Duodenal mucosa (tissue), 2 donors: ENCODE measurements around the gene SLC35F6.
"Not testable (repeated sequence)": the region's sequence is repeated elsewhere in the genome, so short reads cannot be mapped to it uniquely, and the experiment has no call there.

Source experiments
- H3K27ac ChIP-seq: one replicate; pipeline ENCODE4 v1.7.0; 2013; ENCODE audit warnings: low read depth, low read length
- H3K27me3 ChIP-seq, 2 donors: one replicate each; pipeline ENCODE4 v1.7.0; 2013; ENCODE audit warnings: low read length in 2 of 2, control low read depth in 1 of 2; ENCODE audit not compliant: insufficient read depth in 2 of 2, control insufficient read depth in 1 of 2
- H3K36me3 ChIP-seq, 2 donors: one replicate each; pipeline ENCODE4 v1.7.0; 2013; ENCODE audit warnings: low read length in 2 of 2, control low read depth in 1 of 2; ENCODE audit not compliant: insufficient read depth in 2 of 2, control insufficient read depth in 1 of 2
- H3K4me1 ChIP-seq, 2 donors: one replicate each; pipeline ENCODE4 v1.7.0; 2013; ENCODE audit warnings: low read length in 2 of 2, control low read depth in 1 of 2; ENCODE audit not compliant: insufficient read depth in 2 of 2, control insufficient read depth in 1 of 2
- H3K4me3 ChIP-seq, 2 donors: one replicate each; pipeline ENCODE4 v1.7.0; 2013; ENCODE audit warnings: low read length in 2 of 2, low read depth in 1 of 2
- H3K9ac ChIP-seq, 2 donors: one replicate each; pipeline ENCODE4 v1.7.0; 2013; ENCODE audit warnings: low read length in 2 of 2, low read depth in 1 of 2
- H3K9me3 ChIP-seq, 2 donors: one replicate each; pipeline ENCODE4 v1.7.0; 2013; ENCODE audit warnings: low read length in 2 of 2, control low read depth in 1 of 2; ENCODE audit not compliant: control insufficient read depth in 1 of 2

The SLC35F6 gene

DNA sequence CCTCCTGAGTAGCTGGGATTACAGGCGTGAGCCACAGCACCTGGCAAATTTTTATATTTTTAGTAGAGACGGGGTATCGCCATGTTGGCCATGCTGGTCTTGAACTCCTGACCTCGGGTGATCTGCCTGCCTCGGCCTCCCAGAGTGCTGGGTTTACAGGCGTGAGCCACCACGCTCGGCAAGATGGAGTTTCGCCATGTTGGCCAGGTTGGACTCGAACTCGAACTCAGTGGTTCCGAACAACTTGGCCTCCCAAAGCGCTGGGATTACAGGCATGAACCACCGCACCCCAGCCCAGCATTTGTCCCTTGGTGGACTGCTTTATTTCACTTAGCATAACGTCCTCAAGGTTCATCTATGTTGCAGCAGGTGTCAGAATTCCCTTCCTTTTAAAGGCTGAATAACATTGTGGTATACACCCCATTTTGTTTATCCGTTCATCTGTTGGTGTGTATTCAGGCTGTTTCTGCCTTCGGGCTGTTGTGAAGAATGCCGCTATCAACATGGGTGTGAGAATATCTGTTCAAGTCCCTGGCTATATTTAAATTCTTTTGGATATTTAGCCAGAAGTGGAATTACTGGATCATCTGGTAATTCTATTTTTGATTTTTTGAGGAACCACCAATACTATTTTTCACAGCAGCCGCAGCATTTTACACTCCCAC is 20.6 kb downstream of the SLC35F6 start:
- Histone ChIP-seq H3K27ac (no peak overlapping the region), H3K27me3 (no peaks in the 10 kb centered on the region), H3K9me3 (no peaks in the 10 kb centered on the region), H3K4me3 (no peak overlapping the region), H3K36me3 (peaks cover 7 to 12% of the 10 kb centered on the region in 2 donors), H3K4me1 (peaks cover 4 to 15% of the 10 kb centered on the region in 2 donors), H3K9ac (no peak overlapping the region)

DNA sequence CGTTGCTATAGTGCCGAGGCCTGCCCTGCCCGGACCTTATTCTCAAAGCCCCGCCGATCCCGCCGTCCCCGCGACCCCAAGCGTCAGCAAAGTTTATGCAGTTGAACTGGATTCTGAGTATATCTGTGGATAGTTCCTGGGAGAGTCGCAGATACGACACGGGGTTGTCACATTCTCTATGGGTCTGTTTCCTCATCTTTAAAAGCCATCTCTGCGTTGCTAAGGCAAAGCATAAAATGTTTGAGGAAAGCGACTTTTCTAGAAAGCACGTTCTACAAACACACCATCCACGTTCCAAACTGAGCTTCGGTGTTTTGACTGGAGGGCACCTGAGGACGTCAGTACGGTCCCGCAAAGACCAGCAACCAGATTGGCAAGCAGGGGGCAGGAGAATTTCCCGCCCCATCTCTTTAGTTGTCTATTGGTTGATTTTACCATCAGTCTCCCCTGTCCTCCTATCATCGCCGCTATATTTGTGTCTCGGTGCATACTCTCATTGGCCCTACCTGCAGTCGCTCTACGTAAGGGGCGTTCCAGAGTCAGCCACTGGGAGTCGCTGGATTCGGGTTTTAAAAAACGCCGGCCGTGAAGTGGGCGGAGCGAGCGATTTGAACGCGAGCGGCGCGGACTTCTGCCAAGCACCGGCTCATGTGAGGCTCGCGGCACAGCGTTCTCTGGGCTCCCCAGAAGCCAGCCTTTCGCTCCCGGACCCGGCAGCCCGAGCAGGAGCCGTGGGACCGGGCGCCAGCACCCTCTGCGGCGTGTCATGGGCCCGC is 21.5 kb downstream of the SLC35F6 start, which contains the start of gene CENPA:
TSS of gene CENPA (plus strand) at position 626 of the 776 bp plus-strand sequence. CDS start at position 767, 141 bp downstream.
- Histone ChIP-seq H3K4me1 (peaks cover 4 to 15% of the 10 kb centered on the region in 2 donors), H3K9me3 (no peaks in the 10 kb centered on the region), H3K27me3 (no peaks in the 10 kb centered on the region), H3K4me3 (peak within 1 kb of the TSS; percentile 70 to 80), H3K36me3 (peaks cover 2% of the 10 kb centered on the region in 2 donors), H3K27ac (no peak within 1 kb of the TSS), H3K9ac (peak within 1 kb of the TSS; percentile 44 to 69)

DNA sequence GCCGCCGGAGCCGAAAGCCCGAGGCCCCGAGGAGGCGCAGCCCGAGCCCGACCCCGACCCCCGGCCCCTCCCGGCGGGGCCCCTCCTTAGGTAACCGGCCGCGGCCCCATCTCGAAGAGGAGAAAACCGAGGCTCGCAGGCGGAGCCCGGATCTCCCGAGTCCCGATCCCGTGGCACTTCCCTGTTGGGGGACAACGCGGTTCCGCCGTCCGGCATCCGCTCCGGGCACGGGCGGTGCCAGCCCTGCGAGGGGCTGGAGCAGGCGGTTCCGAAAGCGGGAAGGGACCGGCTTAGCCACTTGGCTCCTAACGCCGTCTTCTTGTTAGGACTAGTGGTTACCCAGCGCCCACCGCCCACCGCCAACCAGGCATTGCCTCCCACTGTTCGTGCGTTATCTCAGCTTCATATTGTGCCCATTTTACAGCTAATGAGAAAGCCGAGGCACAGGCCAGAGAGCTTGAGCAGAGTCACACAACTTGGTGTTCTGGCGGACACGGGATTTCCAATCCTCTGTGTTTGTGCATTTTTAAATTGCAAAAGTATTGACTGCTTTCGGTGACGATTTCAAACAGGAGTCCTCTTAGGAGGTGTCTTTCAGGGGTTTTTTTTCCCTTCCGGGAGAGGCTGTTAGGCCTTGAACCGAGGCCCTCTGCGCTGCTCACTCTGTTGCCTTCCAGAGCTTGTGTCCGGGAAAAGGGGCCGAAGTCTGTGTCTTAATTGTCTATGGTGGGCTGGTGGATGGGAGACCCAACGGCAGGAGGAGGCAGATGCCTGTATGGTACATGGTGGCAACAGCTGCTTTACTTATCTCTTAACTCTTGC is 22.3 kb downstream of the SLC35F6 start:
- Histone ChIP-seq H3K4me3 (peak overlapping the region; percentile 65 to 79), H3K27me3 (no peaks in the 10 kb centered on the region), H3K9ac (peak overlapping the region; percentile 35 to 40), H3K4me1 (peaks cover 4 to 15% of the 10 kb centered on the region in 2 donors), H3K9me3 (no peaks in the 10 kb centered on the region), H3K36me3 (no peaks in the 10 kb centered on the region), H3K27ac (no peak overlapping the region)

DNA sequence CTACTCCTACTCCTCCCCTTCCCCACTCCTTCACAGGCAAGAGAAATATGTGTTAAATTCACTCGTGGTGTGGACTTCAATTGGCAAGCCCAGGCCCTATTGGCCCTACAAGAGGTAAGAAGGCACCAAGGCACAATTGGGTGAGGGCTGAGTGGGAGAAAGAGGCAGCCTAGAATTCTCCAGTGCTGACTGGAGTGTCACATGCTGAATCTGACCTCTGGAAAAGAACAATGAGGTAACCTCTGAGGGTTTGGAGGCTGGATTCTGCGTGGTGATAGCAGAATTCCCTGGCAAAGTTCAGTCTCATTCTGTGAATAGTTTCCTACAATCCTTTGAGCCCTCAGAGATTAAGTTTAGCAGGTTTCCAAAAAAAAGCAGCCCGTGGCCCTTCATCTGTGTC is 28.6 kb downstream of the SLC35F6 start:
- no peaks in the 10 kb centered on the region for H3K27me3 ChIP-seq
- no peak overlapping the region for H3K9ac ChIP-seq
- H3K9me3 ChIP-seq, result no peaks in the 10 kb centered on the region
- H3K4me1 ChIP-seq, result no peaks in the 10 kb centered on the region
- peaks cover 0 to 4% of the 10 kb centered on the region in 2 donors for H3K36me3 ChIP-seq
- no peak overlapping the region for H3K27ac ChIP-seq
- no peak overlapping the region for H3K4me3 ChIP-seq

DNA sequence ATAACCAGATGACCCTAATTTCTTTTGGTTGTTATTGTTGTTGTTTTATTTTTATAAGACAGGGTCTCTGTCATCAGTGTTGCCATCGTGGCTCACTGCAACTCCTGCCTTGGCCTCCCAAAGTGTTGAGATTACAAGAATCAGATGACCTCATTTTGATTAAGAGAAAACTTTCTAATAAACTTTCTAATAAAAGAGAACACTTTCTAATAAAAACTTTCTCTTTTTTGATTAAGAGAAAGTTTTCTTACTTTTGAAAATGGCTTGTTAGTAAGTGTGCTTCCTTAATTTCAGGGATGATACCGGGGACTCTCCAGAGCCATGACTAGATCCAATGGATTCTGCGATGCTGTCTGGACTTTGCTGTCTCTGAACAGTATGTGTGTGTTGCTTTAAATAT is 29.4 kb downstream of the SLC35F6 start:
- Histone ChIP-seq H3K27me3 (no peaks in the 10 kb centered on the region), H3K4me3 (no peak overlapping the region), H3K36me3 (peaks cover 0 to 4% of the 10 kb centered on the region in 2 donors), H3K4me1 (no peaks in the 10 kb centered on the region), H3K9ac (no peak overlapping the region), H3K27ac (no peak overlapping the region), H3K9me3 (no peaks in the 10 kb centered on the region)

DNA sequence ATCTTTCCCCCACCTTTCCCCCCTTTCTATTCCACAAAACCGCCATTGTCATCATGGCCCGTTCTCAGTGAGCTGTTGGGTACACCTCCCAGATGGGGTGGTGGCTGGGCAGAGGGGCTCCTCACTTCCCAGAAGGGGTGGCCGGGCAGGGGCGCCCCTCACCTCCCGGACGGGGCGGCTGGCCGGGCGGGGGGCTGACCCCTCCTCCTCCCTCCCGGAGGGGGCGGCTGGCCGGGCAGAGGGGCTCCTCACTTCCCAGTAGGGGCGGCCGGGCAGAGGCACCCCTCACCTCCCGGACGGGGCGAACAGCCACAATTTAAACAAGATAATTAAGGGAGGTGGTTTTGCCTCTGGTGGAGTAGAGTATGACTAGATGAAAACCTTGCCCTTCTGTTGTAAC is 31.1 kb downstream of the SLC35F6 start:
- not testable (repeated sequence) for H3K27me3 ChIP-seq, H3K4me3 ChIP-seq, H3K9me3 ChIP-seq, H3K27ac ChIP-seq, H3K36me3 ChIP-seq, H3K4me1 ChIP-seq, H3K9ac ChIP-seq

DNA sequence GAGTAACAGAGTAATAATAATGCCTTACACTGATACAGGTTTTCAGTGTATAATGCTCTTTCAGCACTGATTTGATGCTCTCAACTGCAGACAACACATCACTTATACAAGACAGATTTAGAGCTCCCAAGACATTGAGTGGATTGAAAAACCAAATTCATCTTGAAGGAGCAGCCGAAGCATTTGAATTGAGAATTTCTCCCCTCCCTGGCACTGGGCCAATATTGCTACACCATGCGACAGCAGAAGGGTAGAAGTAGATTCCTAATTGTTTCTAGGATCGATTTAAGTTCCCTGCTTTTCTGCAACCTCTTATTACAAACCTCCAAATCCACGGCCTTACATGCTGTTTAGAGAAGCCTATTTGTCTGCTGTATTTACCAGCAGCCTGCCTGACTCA is 37.2 kb downstream of the SLC35F6 start:
- Histone ChIP-seq H3K27ac (no peak overlapping the region), H3K4me1 (no peaks in the 10 kb centered on the region), H3K27me3 (no peaks in the 10 kb centered on the region), H3K4me3 (no peak overlapping the region), H3K9ac (no peak overlapping the region), H3K9me3 (no peaks in the 10 kb centered on the region), H3K36me3 (no peaks in the 10 kb centered on the region)

DNA sequence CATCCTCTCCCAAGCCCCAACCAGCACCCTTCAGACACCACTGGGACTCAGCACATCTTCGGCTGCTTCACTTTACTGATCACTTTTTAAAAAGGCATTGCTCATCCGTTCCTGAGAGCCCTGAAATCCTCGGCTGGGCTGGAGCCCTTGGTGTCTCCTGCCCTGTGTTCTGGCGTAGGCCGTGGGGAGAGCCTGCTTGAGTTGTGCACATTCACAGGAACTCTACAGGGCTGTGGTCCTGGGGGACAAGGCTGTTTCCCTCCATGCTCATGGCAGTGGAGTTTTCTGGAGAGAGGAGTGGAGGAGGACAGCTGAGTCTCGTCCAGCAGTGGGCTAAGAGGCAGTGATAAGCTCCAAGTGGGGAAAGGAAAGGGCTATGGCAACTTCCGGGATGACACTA is 37.7 kb downstream of the SLC35F6 start:
- H3K4me3 ChIP-seq, result no peak overlapping the region

DNA sequence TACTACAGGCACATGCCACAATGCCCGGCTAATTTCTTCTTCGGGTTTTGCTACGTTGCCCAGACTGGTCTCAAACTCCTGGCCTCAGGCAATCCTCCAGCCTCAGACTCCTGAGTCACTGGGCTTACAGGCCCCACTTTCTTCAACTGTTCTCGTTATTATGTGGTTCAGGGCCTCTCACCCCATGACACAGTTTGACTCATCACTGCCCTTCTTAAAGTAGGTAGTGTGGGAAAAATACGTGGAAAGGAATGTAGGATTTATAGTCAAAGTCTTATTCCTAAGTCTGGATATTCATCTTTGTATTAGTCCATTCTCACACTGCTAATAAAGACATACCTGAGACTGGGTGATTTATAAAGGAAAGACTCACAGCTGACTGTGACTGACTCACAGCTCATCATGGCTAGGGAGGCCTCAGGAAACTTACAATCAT is 41.2 kb downstream of the SLC35F6 start:
- no peaks in the 10 kb centered on the region for H3K36me3 ChIP-seq
- H3K27me3 ChIP-seq, result no peaks in the 10 kb centered on the region
- no peak overlapping the region for H3K27ac ChIP-seq
- no peaks in the 10 kb centered on the region for H3K4me1 ChIP-seq
- H3K9ac ChIP-seq, result no peak overlapping the region
- H3K4me3 ChIP-seq, result no peak overlapping the region
- H3K9me3 ChIP-seq, result no peaks in the 10 kb centered on the region

More for the DNA sequence above, 37.7 kb downstream of the SLC35F6 start:
- Histone ChIP-seq H3K27me3 (no peaks in the 10 kb centered on the region), H3K36me3 (no peaks in the 10 kb centered on the region), H3K4me1 (no peaks in the 10 kb centered on the region), H3K9ac (no peak overlapping the region), H3K9me3 (no peaks in the 10 kb centered on the region), H3K27ac (no peak overlapping the region)
